ENCODE data around the gene PRSS16. TPM values are rescaled to one million over a fixed set of nuclear protein-coding genes. Genes with fewer than 3 reads are reported as not detected.

The PRSS16 gene
- total and polyA plus RNA-seq, 9 of the 15 experiments (the other 6 are each of a cell fraction or from before 2014, with no cell fraction given), result 4.5 to 21.3 (median 12.1) TPM

DNA sequence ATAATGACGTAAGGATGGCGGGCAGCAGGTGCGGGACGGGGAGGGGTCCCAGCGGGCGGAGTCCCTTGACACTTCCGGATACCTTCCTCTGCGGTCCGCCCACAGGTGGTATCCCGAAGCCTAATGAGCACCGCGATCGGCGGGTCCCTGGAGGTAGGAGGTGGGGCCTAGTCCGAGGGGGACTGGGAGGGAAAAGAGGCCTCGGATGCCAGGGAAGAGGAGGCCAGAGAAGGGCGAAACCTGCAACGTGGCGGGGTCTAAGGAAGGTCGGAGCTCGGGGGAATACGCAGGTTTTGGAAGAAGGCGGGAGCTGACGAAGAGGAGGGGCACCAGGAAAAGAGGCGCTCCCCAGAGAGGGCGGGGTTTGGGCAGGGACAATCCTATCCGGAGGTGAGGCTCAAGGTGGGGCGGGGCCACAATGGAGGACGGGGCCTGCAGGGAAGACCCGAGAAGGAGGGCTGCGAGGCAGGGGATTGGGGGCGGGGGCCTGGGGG lies 3.7 kb downstream of the PRSS16 start (continued):
- TF ChIP-seq, protein P1, sequence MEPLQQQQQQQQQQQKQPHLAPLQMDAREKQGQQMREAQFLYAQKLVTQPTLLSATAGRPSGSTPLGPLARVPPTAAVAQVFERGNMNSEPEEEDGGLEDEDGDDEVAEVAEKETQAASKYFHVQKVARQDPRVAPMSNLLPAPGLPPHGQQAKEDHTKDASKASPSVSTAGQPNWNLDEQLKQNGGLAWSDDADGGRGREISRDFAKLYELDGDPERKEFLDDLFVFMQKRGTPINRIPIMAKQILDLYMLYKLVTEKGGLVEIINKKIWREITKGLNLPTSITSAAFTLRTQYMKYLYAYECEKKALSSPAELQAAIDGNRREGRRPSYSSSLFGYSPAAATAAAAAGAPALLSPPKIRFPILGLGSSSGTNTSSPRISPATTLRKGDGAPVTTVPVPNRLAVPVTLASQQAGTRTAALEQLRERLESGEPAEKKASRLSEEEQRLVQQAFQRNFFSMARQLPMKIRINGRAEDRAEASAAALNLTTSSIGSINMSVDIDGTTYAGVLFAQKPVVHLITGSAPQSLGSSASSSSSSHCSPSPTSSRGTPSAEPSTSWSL (CRISPR knock-in tag; IDR thresholded peaks at IDR 0.05; ENCODE audit: borderline replicate concordance), result no peak
- TF ChIP-seq RBM15 (IDR thresholded peaks at IDR 0.05; ENCODE audit: insufficient read depth, low read length), result no peak
- no peak; the same call in 1 of the 2 replicates for TF ChIP-seq E2F4 (CRISPR knock-in tag; IDR thresholded peaks at IDR 0.05; ENCODE audit: low read depth)
- no peak for TF ChIP-seq CBFB (CRISPR knock-in tag; IDR thresholded peaks at IDR 0.05)
- TF ChIP-seq RNF2 (IDR thresholded peaks at IDR 0.05), result no peak
- no peak for TF ChIP-seq TAF15 (IDR thresholded peaks at IDR 0.05; ENCODE audit: low read depth, low read length)
- TF ChIP-seq, protein P2, sequence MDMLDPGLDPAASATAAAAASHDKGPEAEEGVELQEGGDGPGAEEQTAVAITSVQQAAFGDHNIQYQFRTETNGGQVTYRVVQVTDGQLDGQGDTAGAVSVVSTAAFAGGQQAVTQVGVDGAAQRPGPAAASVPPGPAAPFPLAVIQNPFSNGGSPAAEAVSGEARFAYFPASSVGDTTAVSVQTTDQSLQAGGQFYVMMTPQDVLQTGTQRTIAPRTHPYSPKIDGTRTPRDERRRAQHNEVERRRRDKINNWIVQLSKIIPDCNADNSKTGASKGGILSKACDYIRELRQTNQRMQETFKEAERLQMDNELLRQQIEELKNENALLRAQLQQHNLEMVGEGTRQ (CRISPR knock-in tag; IDR thresholded peaks at IDR 0.05), result no peak
- no peak for TF ChIP-seq CEBPG (CRISPR knock-in tag; IDR thresholded peaks at IDR 0.05)
- no peak for TF ChIP-seq CEBPG (tag; conservative IDR thresholded peaks at IDR 0.05 in 1 of 2, IDR thresholded peaks at IDR 0.05 in 1 of 2)
- TF ChIP-seq BDP1 (IDR thresholded peaks at IDR 0.05; ENCODE audit: insufficient read depth, insufficient read length), result no peak
- TF ChIP-seq MED1 (CRISPR knock-in tag; IDR thresholded peaks at IDR 0.05; ENCODE audit: borderline replicate concordance), result no peak
- peak; percentile 55; the same call in 1 of the 2 replicates for TF ChIP-seq MGA (IDR thresholded peaks at IDR 0.05)

Data from K562 (cell line).